Peyer's patch (tissue), 4 donors: ENCODE measurements around the gene ZNF474.

Experiments used
- CTCF ChIP-seq, 6 experiments: fragments of 450-650 bp in 4 of 6; fragments of 200-600 bp in 2 of 6; sonication (generic) in 1 of 6; IDR thresholded peaks; one replicate each; pipeline ENCODE4 v1.5.1; 2017 to 2019; ENCODE audit warnings: antibody characterized with exemption in 6 of 6, mild to moderate bottlenecking in 3 of 6, moderate library complexity in 1 of 6
- POLR2A ChIP-seq, 2 donors: fragments of 450-650 bp; IDR thresholded peaks; one replicate each; pipeline ENCODE4 v1.5.1; 2017; ENCODE audit warnings: antibody characterized with exemption in 2 of 2, mild to moderate bottlenecking in 2 of 2, moderate library complexity in 2 of 2

GRCh38 chr5:122112063-122112462, 17.3 kb upstream of the ZNF474 start:
- TF ChIP-seq CTCF (IDR thresholded peaks at IDR 0.05) (no peak), POLR2A (IDR thresholded peaks at IDR 0.05) (no peak)
